ENCODE data around the gene USP34. TPM values are rescaled to one million over a fixed set of nuclear protein-coding genes. Genes with fewer than 3 reads are reported as not detected.

Gene USP34
- total RNA-seq, 1 experiment from 2014 or later: 91.4 TPM

GRCh38 chr2:61420991-61421544, 49.8 kb downstream of the USP34 start:
- DNase-seq (ENCODE audit: low read depth, low spot score): no peak
- Histone ChIP-seq H3K27me3 (ENCODE audit: control insufficient read depth, insufficient read depth, low read length) (no peaks in the 10 kb centered on the region), H3K4me1 (ENCODE audit: control insufficient read depth, insufficient read depth, low read length) (peaks cover 27% of the 10 kb centered on the region), H3K27ac (ENCODE audit: low read length) (no peak overlapping the region), H3K9me3 (ENCODE audit: control insufficient read depth, insufficient read depth, low read depth, low read length) (no peaks in the 10 kb centered on the region), H3K36me3 (ENCODE audit: control insufficient read depth, insufficient read depth, low read length) (peaks cover 6% of the 10 kb centered on the region), H3K4me3 (ENCODE audit: low read depth in 2 of 2, low read length in 2 of 2) (no peak overlapping the region)
- in situ Hi-C loops (cut with HindIII; ENCODE audit: low pct_unique_long_range_greater_than_20kb, low sequenced_read_pairs): no loop called here
- intact Hi-C loops (cut with micrococcal nuclease; ENCODE audit: unreplicated experiment): no loop called here
- POLR2A ChIA-PET: interaction anchor here (0.6 kb wide), 1 partner anchor 17 kb away, joined by 4 read pairs; no protein-coding TSS in a partner anchor
- CTCF ChIA-PET: no interaction called here
- no peak for TF ChIP-seq TCF7L2 (IDR thresholded peaks at IDR 0.05; ENCODE audit: low read depth, low read length)
- TF ChIP-seq POLR2AphosphoS5 (IDR thresholded peaks at IDR 0.05; ENCODE audit: low read depth, low read length): no peak
- TF ChIP-seq, protein P1, sequence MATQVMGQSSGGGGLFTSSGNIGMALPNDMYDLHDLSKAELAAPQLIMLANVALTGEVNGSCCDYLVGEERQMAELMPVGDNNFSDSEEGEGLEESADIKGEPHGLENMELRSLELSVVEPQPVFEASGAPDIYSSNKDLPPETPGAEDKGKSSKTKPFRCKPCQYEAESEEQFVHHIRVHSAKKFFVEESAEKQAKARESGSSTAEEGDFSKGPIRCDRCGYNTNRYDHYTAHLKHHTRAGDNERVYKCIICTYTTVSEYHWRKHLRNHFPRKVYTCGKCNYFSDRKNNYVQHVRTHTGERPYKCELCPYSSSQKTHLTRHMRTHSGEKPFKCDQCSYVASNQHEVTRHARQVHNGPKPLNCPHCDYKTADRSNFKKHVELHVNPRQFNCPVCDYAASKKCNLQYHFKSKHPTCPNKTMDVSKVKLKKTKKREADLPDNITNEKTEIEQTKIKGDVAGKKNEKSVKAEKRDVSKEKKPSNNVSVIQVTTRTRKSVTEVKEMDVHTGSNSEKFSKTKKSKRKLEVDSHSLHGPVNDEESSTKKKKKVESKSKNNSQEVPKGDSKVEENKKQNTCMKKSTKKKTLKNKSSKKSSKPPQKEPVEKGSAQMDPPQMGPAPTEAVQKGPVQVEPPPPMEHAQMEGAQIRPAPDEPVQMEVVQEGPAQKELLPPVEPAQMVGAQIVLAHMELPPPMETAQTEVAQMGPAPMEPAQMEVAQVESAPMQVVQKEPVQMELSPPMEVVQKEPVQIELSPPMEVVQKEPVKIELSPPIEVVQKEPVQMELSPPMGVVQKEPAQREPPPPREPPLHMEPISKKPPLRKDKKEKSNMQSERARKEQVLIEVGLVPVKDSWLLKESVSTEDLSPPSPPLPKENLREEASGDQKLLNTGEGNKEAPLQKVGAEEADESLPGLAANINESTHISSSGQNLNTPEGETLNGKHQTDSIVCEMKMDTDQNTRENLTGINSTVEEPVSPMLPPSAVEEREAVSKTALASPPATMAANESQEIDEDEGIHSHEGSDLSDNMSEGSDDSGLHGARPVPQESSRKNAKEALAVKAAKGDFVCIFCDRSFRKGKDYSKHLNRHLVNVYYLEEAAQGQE (IDR thresholded peaks at IDR 0.05; ENCODE audit: insufficient read depth in 1 of 2, low read depth in 2 of 2, low read length in 1 of 2): no peak
- TF ChIP-seq SIN3A (IDR thresholded peaks at IDR 0.05; ENCODE audit: borderline replicate concordance, insufficient read depth, low read depth, low read length): no peak
- no peak for TF ChIP-seq CTCF (IDR thresholded peaks at IDR 0.05)
- ATAC-seq: no peak
- BruUV-seq (replicated peaks): no TSS peak

DNA sequence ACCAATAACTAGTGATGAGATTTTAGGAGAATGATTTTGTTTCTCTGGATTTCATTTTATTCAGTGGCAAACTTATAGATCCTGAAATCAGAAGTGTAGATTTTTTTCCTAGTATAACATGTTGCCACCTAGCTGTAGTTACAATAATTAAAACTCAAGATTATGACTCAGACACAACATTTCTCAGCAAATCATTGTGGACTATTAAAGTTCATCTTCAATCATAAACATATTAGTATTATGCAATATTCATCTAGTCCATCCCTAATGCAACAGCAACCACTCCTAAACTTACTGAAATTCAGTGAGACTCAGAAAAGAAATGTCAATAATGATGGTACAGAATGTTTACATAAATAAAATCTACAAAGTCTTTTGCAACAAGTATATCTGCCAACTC, 51.3 kb downstream of the USP34 start:
- H3K27ac ChIP-seq (ENCODE audit: low read length): no peak overlapping the region
- TF ChIP-seq TCF7L2 (IDR thresholded peaks at IDR 0.05; ENCODE audit: low read depth, low read length) (no peak), CTCF (IDR thresholded peaks at IDR 0.05) (no peak; the same call in 1 of the 2 replicates), SIN3A (IDR thresholded peaks at IDR 0.05; ENCODE audit: borderline replicate concordance, insufficient read depth, low read depth, low read length) (no peak), POLR2AphosphoS5 (IDR thresholded peaks at IDR 0.05; ENCODE audit: low read depth, low read length) (no peak)
- TF ChIP-seq, protein P1 (IDR thresholded peaks at IDR 0.05; ENCODE audit: insufficient read depth in 1 of 2, low read depth in 2 of 2, low read length in 1 of 2): no peak
- BruUV-seq (replicated peaks): no TSS peak
- peaks cover 6% of the 10 kb centered on the region for H3K36me3 ChIP-seq (ENCODE audit: control insufficient read depth, insufficient read depth, low read length)
- H3K4me3 ChIP-seq (ENCODE audit: low read depth in 2 of 2, low read length in 2 of 2): no peak overlapping the region
- H3K9me3 ChIP-seq (ENCODE audit: control insufficient read depth, insufficient read depth, low read depth, low read length): no peaks in the 10 kb centered on the region
- DNase-seq (ENCODE audit: low read depth, low spot score): no peak
- H3K27me3 ChIP-seq (ENCODE audit: control insufficient read depth, insufficient read depth, low read length): no peaks in the 10 kb centered on the region
- POLR2A ChIA-PET: no interaction called here
- in situ Hi-C loops (cut with HindIII; ENCODE audit: low pct_unique_long_range_greater_than_20kb, low sequenced_read_pairs) (no loop called here), intact Hi-C loops (cut with micrococcal nuclease; ENCODE audit: unreplicated experiment) (no loop called here)
- H3K4me1 ChIP-seq (ENCODE audit: control insufficient read depth, insufficient read depth, low read length): peaks cover 14% of the 10 kb centered on the region
- ATAC-seq: no peak
- CTCF ChIA-PET: interaction anchor here (0.6 kb wide), 1 partner anchor 32 kb away, joined by 7 read pairs; no protein-coding TSS in a partner anchor
